HepG2 (cell line): ENCODE results near the gene DNAJC9. TPM values are rescaled to one million over a fixed set of nuclear protein-coding genes. Genes with fewer than 3 reads are reported as not detected.
A peak's percentile ranks its signal among the peaks of the same experiment; 100 is the strongest.

ENCODE experiments used
- AKNA ChIP-seq: sonication (generic); formaldehyde crosslinking; IDR thresholded peaks from 2 replicates; pipeline ENCODE4 v1.4.0; 2020; ENCODE audit warnings: missing genetic modification reagents, borderline replicate concordance
- ATF7 ChIP-seq, 2 experiments: fragments of 450-650 bp in 1 of 2; sonication (generic) in 1 of 2; formaldehyde crosslinking in 1 of 2; IDR thresholded peaks; 2 replicates each; pipeline versions ENCODE4 v1.4.0 to v1.6.1; 2016 to 2020; ENCODE audit warnings: antibody characterized with exemption in 1 of 2, mild to moderate bottlenecking in 1 of 2, missing genetic modification reagents in 1 of 2
- GPN1 ChIP-seq: sonication (generic); formaldehyde crosslinking; IDR thresholded peaks from 2 replicates; pipeline ENCODE4 v1.5.1; 2020; ENCODE audit warnings: missing genetic modification reagents, borderline replicate concordance
- HNRNPK ChIP-seq: fragments of 200-400 bp; formaldehyde crosslinking; IDR thresholded peaks from 2 replicates; pipeline ENCODE4 v1.6.1; 2018; ENCODE audit warnings: low read length, low read depth, moderate library complexity, mild to moderate bottlenecking; ENCODE audit not compliant: poor library complexity, severe bottlenecking
- MTF1 ChIP-seq: sonication (generic); formaldehyde crosslinking; IDR thresholded peaks from 2 replicates; pipeline ENCODE4 v1.5.0; 2020; ENCODE audit warnings: missing genetic modification reagents
- MYC ChIP-seq: sonication (generic); formaldehyde crosslinking; IDR thresholded peaks from 2 replicates; pipeline ENCODE4 v1.9.0; 2021; ENCODE audit warnings: missing genetic modification reagents, borderline replicate concordance
- NR2F6 ChIP-seq, 2 experiments: IDR thresholded peaks; 2 replicates each; pipeline ENCODE4 v1.6.1; 2016; ENCODE audit warnings: antibody characterized with exemption in 1 of 2, mild to moderate bottlenecking in 1 of 2
- POGZ ChIP-seq: sonication (generic); formaldehyde crosslinking; IDR thresholded peaks from 2 replicates; pipeline ENCODE4 v1.4.0; 2020; ENCODE audit warnings: mild to moderate bottlenecking, missing genetic modification reagents
- RARA ChIP-seq: IDR thresholded peaks from 2 replicates; pipeline ENCODE4 v1.6.1; 2016; ENCODE audit warnings: missing genetic modification reagents, missing compliant biosample characterization
- SMC3 ChIP-seq: IDR thresholded peaks from 2 replicates; pipeline ENCODE4 v1.6.1; 2011; ENCODE audit warnings: low read length, improper control_type of control experiment
- TOE1 ChIP-seq: sonication (generic); formaldehyde crosslinking; IDR thresholded peaks from 2 replicates; pipeline ENCODE4 v1.4.0; 2020; ENCODE audit warnings: mild to moderate bottlenecking, missing genetic modification reagents
- XBP1 ChIP-seq: sonication (generic); formaldehyde crosslinking; IDR thresholded peaks from 2 replicates; pipeline ENCODE4 v1.5.0; 2020; ENCODE audit warnings: missing genetic modification reagents
- ZBTB10 ChIP-seq: sonication (generic); formaldehyde crosslinking; IDR thresholded peaks from 2 replicates; pipeline ENCODE4 v1.4.0; 2020; ENCODE audit warnings: missing genetic modification reagents, borderline replicate concordance
- ZBTB7B ChIP-seq: sonication (generic); formaldehyde crosslinking; IDR thresholded peaks from 2 replicates; pipeline ENCODE4 v1.4.0; 2020; ENCODE audit warnings: missing genetic modification reagents
- ZNF296 ChIP-seq: sonication (generic); formaldehyde crosslinking; conservative IDR thresholded peaks from 2 replicates; pipeline ENCODE4 v1.5.0; 2020; ENCODE audit warnings: mild to moderate bottlenecking, missing genetic modification reagents
- ZNF430 ChIP-seq: sonication (generic); formaldehyde crosslinking; IDR thresholded peaks from 2 replicates; pipeline ENCODE4 v1.9.0; 2021; ENCODE audit warnings: mild to moderate bottlenecking, missing genetic modification reagents
- ZNF484 ChIP-seq: sonication (generic); formaldehyde crosslinking; IDR thresholded peaks from 2 replicates; pipeline ENCODE4 v1.5.1; 2020; ENCODE audit warnings: mild to moderate bottlenecking, low read depth, missing genetic modification reagents, borderline replicate concordance
- ZNF660 ChIP-seq: sonication (generic); formaldehyde crosslinking; IDR thresholded peaks from 2 replicates; pipeline ENCODE4 v1.5.1; 2020; ENCODE audit warnings: mild to moderate bottlenecking, low read depth, missing genetic modification reagents, borderline replicate concordance
- ZNF781 ChIP-seq: sonication (generic); formaldehyde crosslinking; IDR thresholded peaks from 2 replicates; pipeline ENCODE4 v1.5.1; 2020; ENCODE audit warnings: borderline replicate concordance, mild to moderate bottlenecking, missing genetic modification reagents; ENCODE audit errors: not compliant biosample characterization
- ZNF784 ChIP-seq: sonication (generic); formaldehyde crosslinking; IDR thresholded peaks from 2 replicates; pipeline ENCODE4 v1.5.1; 2020; ENCODE audit warnings: missing genetic modification reagents, mild to moderate bottlenecking, borderline replicate concordance
- polyA plus RNA-seq, 8 experiments: library from polyadenylated mRNA; depleted of rRNA in 3 of 8; stranded (reverse) in 7 of 8; unstranded in 1 of 8; fragments of >200 nt; fragmentation: Illumina TruSeq in 4 of 8; extraction: Trizol in 4 of 8; gene quantifications; 2 replicates each; pipeline versions ENCODE4 v1.2.1 to v1.2.3, GENCODE V29; 2011 to 2016; ENCODE audit warnings: low read depth in 4 of 8, missing spikeins in 1 of 8, mixed read lengths in 1 of 8; ENCODE audit not compliant: insufficient read depth in 1 of 8
- total RNA-seq, 5 experiments: library from RNA; depleted of rRNA; stranded (reverse); fragments of >200 nt; fragmentation: Illumina TruSeq; extraction: Trizol; gene quantifications; 2 replicates each; pipeline ENCODE4 v1.2.3, GENCODE V29; 2016; ENCODE audit warnings: low read depth in 1 of 5

The DNAJC9 gene
- total and polyA plus RNA-seq, 2 of the 13 experiments (the other 11 are each of a cell fraction or from before 2014, with no cell fraction given) = 15.9 to 60.3 TPM

- no peak for TF ChIP-seq AKNA
- no peak for TF ChIP-seq ATF7 (IDR thresholded peaks at IDR 0.05)
- TF ChIP-seq ATF7 (CRISPR knock-in tag; IDR thresholded peaks at IDR 0.05) = 0 out of 2 replicates have a peak, but pooled peaks have one; percentile 72
- no peak; the same call in 1 of the 2 replicates for TF ChIP-seq NR2F6 (IDR thresholded peaks at IDR 0.05)
- peak; percentile 81 for TF ChIP-seq NR2F6 (CRISPR knock-in tag; IDR thresholded peaks at IDR 0.05)
- TF ChIP-seq ZBTB7B (CRISPR knock-in tag) = peak; percentile 55; the same call in 1 of the 2 replicates
- no peak for TF ChIP-seq ZNF660 (CRISPR knock-in tag)
- TF ChIP-seq MYC (CRISPR knock-in tag) = peak; percentile 95
- peak; percentile 83; the same call in 1 of the 2 replicates for TF ChIP-seq GPN1
- TF ChIP-seq SMC3 = no peak
- no peak for TF ChIP-seq ZNF296 (CRISPR knock-in tag)
- no peak; the same call in 1 of the 2 replicates for TF ChIP-seq ZNF484 (CRISPR knock-in tag)
- TF ChIP-seq ZNF784 = peak; percentile 74; the same call in 1 of the 2 replicates
- TF ChIP-seq TOE1 (CRISPR knock-in tag) = no peak
- TF ChIP-seq ZNF781 (CRISPR knock-in tag) = peak; percentile 61
- TF ChIP-seq HNRNPK = no peak
- TF ChIP-seq RARA (CRISPR knock-in tag) = peak; percentile 74
- TF ChIP-seq XBP1 (CRISPR knock-in tag) = no peak
- no peak for TF ChIP-seq MTF1 (CRISPR knock-in tag)
- TF ChIP-seq ZBTB10 (CRISPR knock-in tag) = peak; percentile 42; the same call in 1 of the 2 replicates
- peak; percentile 87; the same call in 1 of the 2 replicates for TF ChIP-seq ZNF430 (CRISPR knock-in tag)
- peak; percentile 89 for TF ChIP-seq POGZ
These were observed 5.6 kb upstream of the DNAJC9 start, which contains the start of gene MRPS16 (continued) for GRCh38 chr10:73252445-73253224.
